8988T (cell line): ENCODE data around the gene ZNF20.
"Not testable (repeated sequence)": the region's sequence is repeated elsewhere in the genome, so short reads cannot be mapped to it uniquely, and the experiment has no call there.

ENCODE experiments used
- DNase-seq: peaks from one replicate; pipeline ENCODE4 v3.0.0; 2011

Gene ZNF20

DNA sequence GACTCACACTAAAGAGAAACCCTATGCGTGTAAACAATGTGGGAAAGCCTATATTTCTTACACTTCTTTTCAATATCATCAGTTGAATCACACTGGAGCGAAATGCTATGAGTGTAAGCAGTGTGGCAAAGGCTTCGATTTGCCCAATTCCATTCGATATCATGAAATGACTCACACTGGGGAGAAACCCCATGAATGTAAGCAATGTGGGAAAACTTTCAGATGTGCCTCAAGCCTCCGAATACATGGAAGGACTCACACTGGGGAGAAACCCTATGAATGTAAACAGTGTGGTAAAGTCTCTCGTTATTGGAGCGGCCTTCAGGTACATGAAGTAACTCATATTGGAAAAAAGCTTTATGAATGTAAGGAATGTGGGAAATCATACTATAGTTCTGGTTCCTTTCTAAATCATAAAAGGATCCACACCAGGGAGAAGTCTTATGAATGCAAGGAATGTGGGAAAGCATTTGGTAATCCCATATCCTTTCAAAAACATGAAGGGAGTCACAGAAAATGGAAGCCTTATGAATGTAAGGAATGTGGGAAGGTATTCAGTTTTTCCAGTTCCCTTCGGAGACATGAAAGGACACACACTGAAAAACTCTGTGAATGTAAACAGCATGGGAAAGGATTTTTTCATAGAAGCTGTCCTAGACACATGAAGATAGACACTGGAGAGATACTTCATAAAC, 28.1 kb downstream of the ZNF20 start:
- DNase-seq: no peak

DNA sequence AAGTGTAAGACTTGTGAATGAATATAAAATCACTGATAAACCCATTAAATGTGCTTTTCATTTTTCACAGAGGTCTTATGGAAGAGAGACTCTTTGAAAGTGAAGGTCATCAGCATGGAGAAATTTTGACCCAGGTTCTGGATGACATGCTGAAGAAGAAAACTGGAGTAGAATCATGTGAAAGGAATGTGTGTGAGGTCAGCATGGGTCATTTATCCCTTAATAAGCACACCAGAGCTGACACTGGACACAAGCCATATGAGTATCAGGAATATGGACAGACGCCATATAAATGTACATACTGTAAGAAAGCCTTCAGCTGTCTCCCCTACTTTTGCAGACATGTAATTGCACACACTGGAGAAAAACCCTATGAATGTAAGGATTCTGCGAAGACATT, 29.0 kb downstream of the ZNF20 start:
- DNase-seq: no peak

DNA sequence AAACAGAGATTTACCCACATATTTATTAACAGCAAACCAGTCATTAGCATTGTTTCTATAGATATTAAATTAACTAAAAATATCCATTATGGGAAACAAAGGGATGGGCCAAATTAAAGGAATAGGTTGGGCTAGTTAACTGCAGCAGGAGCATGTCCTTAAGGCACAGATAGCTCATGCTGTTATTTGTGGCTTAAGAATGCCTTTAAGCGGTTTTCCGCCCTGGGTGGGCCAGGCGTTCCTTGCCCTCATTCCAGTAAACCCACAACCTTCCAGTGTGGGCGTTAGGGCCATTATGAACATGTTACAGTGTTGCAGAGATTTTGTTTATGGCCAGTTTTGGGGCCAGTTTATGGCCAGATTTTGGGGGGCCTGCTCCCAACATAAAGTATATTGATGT, 36.2 kb downstream of the ZNF20 start:
- not testable (repeated sequence) for DNase-seq

DNA sequence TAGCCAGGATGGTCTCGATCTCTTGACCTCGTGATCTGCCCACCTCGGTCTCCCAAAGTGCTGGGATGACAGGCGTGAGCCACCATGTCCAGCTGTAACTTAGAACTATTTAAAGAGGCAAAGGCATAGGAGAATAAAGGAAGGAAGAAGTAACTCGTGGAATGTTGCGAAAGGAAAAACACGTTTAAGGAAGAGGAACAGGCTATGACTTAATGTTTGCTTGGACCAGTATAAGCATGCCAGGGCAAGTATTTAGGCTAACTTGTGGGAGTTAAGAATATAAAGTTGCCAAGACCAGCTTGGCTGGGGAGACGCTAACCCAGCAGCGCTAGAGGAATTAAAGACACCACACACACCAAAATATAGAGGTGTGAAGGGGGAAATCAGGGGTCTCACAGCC, 42.1 kb downstream of the ZNF20 start:
- DNase-seq: no peak

DNA sequence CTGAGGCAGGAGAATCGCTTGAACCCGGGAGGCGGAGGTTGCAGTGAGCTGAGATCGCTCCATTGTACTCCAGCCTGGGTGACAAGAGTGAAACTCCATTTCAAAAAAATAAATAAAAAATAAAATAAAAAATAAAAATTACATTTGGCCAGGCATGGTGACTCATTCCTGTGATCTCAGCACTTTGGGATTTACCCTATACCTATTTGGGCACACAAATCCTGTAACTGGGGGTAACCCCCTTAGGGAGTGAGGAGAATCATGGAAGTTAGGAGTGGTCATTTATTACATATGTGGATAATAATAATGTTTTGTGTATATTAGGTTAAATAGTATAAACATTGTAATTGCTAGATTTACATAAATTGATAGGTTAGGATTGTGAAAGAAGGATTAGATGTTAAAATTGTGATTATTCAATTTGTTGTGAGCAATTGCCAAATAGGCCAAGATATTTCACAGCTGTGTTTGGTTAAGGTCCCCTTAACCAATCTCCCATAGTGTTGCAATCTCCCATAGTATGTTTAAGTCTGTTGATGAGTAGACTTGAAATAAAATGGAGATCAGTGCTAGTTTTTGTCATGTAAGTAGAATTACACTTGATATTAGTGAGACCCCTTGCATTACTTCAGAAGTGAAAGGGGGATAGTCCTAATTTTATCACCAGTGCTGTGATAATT, 44.9 kb downstream of the ZNF20 start:
- no peak for DNase-seq

DNA sequence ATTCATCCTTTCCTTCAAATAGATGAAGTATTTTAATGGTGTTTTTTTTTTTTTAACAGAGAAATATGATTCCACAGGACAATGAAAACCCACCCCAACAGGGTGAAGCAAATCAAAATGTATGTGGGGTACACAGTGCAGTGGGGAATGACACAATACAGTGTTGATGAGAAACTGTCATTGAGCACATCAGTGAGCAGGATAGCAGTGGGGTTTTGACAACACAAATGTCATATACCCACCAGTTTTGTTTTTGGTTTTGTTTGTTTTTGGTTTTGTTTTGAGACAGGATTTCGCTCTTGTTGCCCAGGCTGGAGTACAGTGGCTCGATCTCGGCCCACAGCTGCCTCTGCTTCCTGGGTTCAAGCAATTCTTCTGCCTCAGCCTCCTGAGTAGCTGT, 46.4 kb downstream of the ZNF20 start:
- no peak for DNase-seq

DNA sequence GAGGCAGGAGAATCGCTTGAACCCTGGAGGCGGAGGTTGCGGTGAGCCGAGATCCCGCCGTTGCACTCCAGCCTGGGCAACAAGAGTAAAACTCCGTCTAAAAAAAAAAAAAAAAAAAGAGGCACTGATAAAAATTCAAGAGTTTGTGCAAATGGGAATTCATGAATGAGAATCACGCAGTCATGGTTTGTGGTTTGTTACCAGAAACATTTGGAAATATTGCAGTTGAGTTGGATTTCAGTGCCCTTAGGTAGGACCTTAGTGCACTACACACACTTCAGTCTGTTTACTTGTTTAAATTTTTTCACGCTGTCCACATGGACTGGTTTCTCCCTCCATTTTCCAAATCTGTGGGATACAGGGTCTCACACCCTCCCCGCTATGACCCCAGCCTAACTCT, 47.2 kb downstream of the ZNF20 start:
- DNase-seq: no peak

DNA sequence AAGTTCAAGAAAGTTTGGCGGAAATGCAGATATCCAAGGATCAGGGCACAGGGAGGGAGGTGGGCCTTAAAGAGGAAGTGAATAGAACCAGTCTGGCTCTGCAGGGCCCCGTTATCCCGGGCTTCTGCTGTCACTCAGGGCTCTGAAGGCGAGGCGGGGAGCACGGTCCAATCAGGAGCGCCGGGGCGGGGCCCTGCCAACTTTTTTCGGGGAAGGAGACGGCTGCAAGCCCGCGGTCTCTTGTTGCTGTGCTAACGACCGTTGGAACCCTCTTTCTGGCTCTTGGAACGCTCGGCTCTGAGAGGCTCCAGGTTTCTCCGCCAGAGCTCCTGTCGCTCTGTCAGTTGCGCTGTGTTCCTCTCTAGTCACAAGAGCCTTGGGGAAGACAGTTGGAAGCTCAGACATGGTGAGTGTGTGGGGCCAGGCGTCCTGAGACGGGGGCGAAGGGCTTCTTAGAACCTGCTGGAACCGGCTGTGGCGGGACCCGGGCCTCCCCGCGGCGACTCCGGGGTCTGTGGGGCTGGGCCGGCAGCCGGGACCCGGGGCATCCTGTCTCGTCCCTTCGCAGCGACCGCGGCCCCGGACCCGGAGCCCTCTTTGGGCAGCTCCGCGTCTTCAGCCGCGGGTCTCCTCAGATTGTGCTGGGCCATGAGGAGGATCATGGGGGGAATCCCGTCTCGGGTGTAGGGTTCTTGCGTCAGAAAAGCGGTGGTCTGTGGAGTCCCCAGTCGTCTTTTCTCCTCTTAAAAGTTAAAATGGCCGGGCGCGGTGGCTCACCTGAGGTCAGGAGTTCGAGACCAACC, 47.9 kb downstream of the ZNF20 start:
- peak; percentile 75 for DNase-seq

DNA sequence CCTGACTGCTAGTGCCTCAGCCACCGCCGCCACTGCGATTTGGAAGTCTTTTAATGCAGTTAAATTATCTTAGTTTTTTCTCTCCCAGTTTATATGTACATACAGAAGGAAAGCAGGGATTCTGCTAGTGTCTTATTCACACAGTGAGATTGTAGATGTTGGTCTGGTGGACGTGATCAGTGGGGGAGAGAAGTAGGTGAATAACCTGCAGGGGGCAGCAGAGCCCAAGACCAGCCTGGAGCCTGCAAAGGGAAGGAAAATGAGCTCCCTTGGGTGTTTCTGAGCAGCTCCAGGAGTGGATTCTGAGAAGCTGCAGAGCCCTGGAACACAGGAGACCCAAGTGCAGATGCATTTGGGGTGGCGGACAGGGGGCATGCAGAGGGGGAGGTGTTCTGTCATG, 49.3 kb downstream of the ZNF20 start:
- DNase-seq: peak; percentile 23

DNA sequence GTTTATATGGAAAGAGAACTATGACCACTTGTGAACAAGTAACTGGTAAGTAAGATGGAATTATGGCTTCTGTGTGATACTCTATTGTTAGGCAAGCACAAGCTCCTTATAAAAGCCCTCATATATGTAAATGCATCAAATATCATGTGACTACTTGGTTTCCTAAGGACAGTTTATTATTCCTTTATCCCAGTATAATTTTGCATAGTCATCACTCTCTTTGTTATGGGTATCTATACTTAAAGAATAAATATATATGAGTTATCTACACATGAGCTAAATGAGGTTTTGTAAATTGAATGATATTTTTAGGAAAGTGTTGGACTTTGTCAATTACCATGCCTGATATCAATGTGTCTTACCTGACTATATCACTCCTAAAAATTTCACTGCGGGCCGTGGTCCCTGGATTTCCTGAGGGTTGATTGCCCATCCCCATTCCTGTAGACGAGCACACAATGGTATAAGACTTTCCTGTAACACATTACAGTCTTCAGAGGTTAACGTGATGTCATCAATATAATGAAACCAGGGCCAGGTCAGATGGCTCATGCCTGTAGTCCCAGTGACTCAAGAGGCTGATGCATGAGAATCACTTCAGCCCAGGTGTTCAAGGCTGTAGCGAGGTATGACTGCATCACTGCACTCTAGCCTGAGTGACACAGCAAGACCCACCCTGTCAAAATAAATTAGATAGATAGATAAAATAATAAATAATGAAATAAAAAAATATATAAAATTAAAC, 54.9 kb downstream of the ZNF20 start:
- no peak for DNase-seq

DNA sequence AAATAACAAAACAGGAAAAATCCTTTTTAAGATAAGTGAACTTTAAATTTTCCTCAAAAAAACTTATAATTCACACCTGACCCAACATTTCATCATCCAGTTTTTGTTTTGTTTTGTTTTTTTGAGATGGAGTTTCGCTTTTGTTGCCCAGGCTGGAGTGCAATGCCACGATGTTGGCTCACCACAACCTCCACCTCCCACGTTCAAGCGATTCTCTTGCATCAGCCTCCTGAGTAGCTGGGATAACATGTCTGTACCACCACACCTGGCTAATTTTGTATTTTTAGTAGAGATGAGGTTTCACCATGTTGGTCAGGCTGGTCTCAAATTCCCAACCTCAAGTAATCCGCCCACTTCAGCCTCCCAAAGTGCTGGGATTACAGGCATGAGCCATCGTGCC, 56.8 kb downstream of the ZNF20 start:
- not testable (repeated sequence) for DNase-seq
